ENCODE results near the gene GBP6.
"Not testable (repeated sequence)": the region's sequence is repeated elsewhere in the genome, so short reads cannot be mapped to it uniquely, and the experiment has no call there.

The GBP6 gene

DNA sequence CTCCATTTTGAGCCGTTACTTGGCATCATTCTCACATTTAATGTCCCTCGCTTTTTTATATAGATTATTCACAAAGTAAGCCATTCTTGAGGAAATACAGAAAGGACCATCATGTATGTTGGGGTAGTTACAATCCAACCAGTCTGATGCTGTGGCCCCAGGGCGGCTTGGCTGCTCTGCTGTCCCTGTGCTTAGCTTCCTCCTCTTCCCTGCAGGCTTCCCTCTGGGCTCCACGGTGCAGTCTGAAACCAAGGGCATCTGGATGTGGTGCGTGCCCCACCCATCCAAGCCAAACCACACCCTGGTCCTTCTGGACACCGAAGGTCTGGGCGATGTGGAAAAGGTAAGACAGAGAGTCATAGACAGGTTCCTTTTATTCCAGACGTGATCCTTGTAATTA is 5.5 kb downstream of the GBP6 start:
- Histone ChIP-seq H3K4me3 (ENCODE audit: low read length) (no peak overlapping the region), H2AFZ (ENCODE audit: low read depth, low read length) (no peak overlapping the region), H4K20me1 (ENCODE audit: insufficient read depth, low read length) (no peaks in the 10 kb centered on the region), H3K9ac (ENCODE audit: low read length) (no peak overlapping the region), H3K4me1 (ENCODE audit: low read length) (no peaks in the 10 kb centered on the region), H3K27ac (ENCODE audit: low read length) (no peak overlapping the region), H3K36me3 (replicated peaks; ENCODE audit: low read depth, low read length) (no peaks in the 10 kb centered on the region), H3K4me2 (ENCODE audit: low read length) (no peak overlapping the region), H3K9me3 (ENCODE audit: insufficient read depth, low read length) (no peaks in the 10 kb centered on the region), H3K79me2 (ENCODE audit: low read length) (no peaks in the 10 kb centered on the region), H3K27me3 (ENCODE audit: low read depth, low read length) (no peaks in the 10 kb centered on the region)
- TF ChIP-seq, protein P1, sequence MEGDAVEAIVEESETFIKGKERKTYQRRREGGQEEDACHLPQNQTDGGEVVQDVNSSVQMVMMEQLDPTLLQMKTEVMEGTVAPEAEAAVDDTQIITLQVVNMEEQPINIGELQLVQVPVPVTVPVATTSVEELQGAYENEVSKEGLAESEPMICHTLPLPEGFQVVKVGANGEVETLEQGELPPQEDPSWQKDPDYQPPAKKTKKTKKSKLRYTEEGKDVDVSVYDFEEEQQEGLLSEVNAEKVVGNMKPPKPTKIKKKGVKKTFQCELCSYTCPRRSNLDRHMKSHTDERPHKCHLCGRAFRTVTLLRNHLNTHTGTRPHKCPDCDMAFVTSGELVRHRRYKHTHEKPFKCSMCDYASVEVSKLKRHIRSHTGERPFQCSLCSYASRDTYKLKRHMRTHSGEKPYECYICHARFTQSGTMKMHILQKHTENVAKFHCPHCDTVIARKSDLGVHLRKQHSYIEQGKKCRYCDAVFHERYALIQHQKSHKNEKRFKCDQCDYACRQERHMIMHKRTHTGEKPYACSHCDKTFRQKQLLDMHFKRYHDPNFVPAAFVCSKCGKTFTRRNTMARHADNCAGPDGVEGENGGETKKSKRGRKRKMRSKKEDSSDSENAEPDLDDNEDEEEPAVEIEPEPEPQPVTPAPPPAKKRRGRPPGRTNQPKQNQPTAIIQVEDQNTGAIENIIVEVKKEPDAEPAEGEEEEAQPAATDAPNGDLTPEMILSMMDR (IDR thresholded peaks at IDR 0.05; ENCODE audit: low read depth, low read length): no peak
- TF ChIP-seq EZH2phosphoT487 (IDR thresholded peaks at IDR 0.05; ENCODE audit: low read depth): no peak

DNA sequence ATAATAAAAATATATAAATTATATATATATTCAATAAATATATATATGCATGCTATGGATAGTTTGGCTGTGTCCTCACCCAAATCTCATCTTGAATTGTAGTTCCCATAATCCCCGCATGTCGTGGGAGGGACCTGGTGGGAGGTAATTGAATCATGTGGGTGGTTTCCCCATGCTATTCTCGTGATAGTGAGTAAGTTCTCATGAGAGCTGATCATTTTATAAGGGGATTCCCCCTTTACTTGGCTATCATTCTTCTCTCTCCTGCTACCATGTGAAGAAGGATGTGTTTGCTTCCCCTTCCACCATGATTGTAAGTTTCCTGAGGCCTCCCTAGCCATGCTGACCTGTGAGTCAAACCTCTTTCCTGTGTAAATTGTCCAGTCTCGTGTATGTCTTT is 10.0 kb downstream of the GBP6 start:
- not testable (repeated sequence) for H3K27me3 ChIP-seq (ENCODE audit: low read depth, low read length); H3K4me3 ChIP-seq (ENCODE audit: low read length); H2AFZ ChIP-seq (ENCODE audit: low read depth, low read length); H3K9me3 ChIP-seq (ENCODE audit: insufficient read depth, low read length); H3K9ac ChIP-seq (ENCODE audit: low read length); H3K4me2 ChIP-seq (ENCODE audit: low read length); H3K27ac ChIP-seq (ENCODE audit: low read length); H4K20me1 ChIP-seq (ENCODE audit: insufficient read depth, low read length); H3K36me3 ChIP-seq (replicated peaks; ENCODE audit: low read depth, low read length); H3K79me2 ChIP-seq (ENCODE audit: low read length); H3K4me1 ChIP-seq (ENCODE audit: low read length)

DNA sequence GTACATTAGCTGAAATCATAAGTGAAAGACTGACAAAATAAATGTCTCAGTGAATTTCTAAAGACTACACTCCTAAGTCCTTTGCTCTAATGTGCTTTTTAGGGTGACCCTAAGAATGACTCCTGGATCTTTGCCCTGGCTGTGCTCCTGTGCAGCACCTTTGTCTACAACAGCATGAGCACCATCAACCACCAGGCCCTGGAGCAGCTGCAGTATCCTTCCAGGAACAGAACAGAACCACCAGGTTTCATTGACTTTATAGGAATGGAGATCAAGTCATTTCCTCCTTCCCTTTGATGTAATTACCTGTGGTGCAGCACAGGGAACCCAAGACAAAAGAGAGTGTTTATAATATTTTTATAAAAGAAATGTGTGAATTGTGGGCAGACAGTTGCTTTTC is 14.1 kb downstream of the GBP6 start:
- no peak for TF ChIP-seq EZH2phosphoT487 (IDR thresholded peaks at IDR 0.05; ENCODE audit: low read depth)
- TF ChIP-seq, protein P1 (IDR thresholded peaks at IDR 0.05; ENCODE audit: low read depth, low read length): no peak
- Histone ChIP-seq H3K4me1 (ENCODE audit: low read length) (no peaks in the 10 kb centered on the region), H4K20me1 (ENCODE audit: insufficient read depth, low read length) (no peaks in the 10 kb centered on the region), H3K79me2 (ENCODE audit: low read length) (no peaks in the 10 kb centered on the region), H3K9me3 (ENCODE audit: insufficient read depth, low read length) (no peaks in the 10 kb centered on the region), H3K9ac (ENCODE audit: low read length) (no peak overlapping the region), H3K27me3 (ENCODE audit: low read depth, low read length) (no peaks in the 10 kb centered on the region), H3K27ac (ENCODE audit: low read length) (no peak overlapping the region), H3K4me3 (ENCODE audit: low read length) (no peak overlapping the region), H2AFZ (ENCODE audit: low read depth, low read length) (no peak overlapping the region), H3K4me2 (ENCODE audit: low read length) (no peak overlapping the region), H3K36me3 (replicated peaks; ENCODE audit: low read depth, low read length) (no peaks in the 10 kb centered on the region)

DNA sequence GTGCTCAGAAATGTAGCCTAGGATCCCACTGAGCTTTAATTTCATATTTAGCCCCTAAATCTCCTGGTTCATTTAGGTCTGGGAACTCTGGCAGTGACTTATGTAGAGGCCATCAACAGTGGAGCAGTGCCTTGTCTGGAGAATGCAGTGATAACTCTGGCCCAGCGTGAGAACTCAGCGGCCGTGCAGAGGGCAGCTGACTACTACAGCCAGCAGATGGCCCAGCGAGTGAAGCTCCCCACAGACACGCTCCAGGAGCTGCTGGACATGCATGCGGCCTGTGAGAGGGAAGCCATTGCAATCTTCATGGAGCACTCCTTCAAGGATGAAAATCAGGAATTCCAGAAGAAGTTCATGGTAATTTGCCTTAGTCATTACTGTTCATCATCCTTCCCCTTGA is 17.8 kb downstream of the GBP6 start:
- H3K4me1 ChIP-seq (ENCODE audit: low read length): no peaks in the 10 kb centered on the region
- no peak overlapping the region for H2AFZ ChIP-seq (ENCODE audit: low read depth, low read length)
- TF ChIP-seq EZH2phosphoT487 (IDR thresholded peaks at IDR 0.05; ENCODE audit: low read depth): no peak
- TF ChIP-seq, protein P1 (IDR thresholded peaks at IDR 0.05; ENCODE audit: low read depth, low read length): no peak
- no peaks in the 10 kb centered on the region for H3K27me3 ChIP-seq (ENCODE audit: low read depth, low read length)
- H3K4me3 ChIP-seq (ENCODE audit: low read length): no peak overlapping the region
- H3K4me2 ChIP-seq (ENCODE audit: low read length): no peak overlapping the region
- no peaks in the 10 kb centered on the region for H3K9me3 ChIP-seq (ENCODE audit: insufficient read depth, low read length)
- no peaks in the 10 kb centered on the region for H4K20me1 ChIP-seq (ENCODE audit: insufficient read depth, low read length)
- no peaks in the 10 kb centered on the region for H3K36me3 ChIP-seq (replicated peaks; ENCODE audit: low read depth, low read length)
- H3K27ac ChIP-seq (ENCODE audit: low read length): no peak overlapping the region
- no peaks in the 10 kb centered on the region for H3K79me2 ChIP-seq (ENCODE audit: low read length)
- no peak overlapping the region for H3K9ac ChIP-seq (ENCODE audit: low read length)

DNA sequence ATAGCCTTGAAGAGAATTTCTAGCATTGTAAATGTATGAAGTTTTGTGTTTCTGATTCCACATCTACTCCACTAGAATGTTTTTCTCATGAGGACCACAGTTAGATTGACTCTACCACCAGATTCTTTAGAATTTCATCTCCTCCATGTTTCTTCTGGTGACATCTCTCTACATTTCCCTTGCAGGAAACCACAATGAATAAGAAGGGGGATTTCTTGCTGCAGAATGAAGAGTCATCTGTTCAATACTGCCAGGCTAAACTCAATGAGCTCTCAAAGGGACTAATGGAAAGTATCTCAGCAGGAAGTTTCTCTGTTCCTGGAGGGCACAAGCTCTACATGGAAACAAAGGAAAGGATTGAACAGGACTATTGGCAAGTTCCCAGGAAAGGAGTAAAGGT is 18.6 kb downstream of the GBP6 start:
- TF ChIP-seq EZH2phosphoT487 (IDR thresholded peaks at IDR 0.05; ENCODE audit: low read depth): no peak
- TF ChIP-seq, protein P1 (IDR thresholded peaks at IDR 0.05; ENCODE audit: low read depth, low read length): no peak
- Histone ChIP-seq H3K4me3 (ENCODE audit: low read length) (no peak overlapping the region), H3K9ac (ENCODE audit: low read length) (no peak overlapping the region), H3K9me3 (ENCODE audit: insufficient read depth, low read length) (no peaks in the 10 kb centered on the region), H3K4me1 (ENCODE audit: low read length) (no peaks in the 10 kb centered on the region), H3K36me3 (replicated peaks; ENCODE audit: low read depth, low read length) (no peaks in the 10 kb centered on the region), H3K27ac (ENCODE audit: low read length) (no peak overlapping the region), H3K4me2 (ENCODE audit: low read length) (no peak overlapping the region), H3K27me3 (ENCODE audit: low read depth, low read length) (no peaks in the 10 kb centered on the region), H4K20me1 (ENCODE audit: insufficient read depth, low read length) (no peaks in the 10 kb centered on the region), H2AFZ (ENCODE audit: low read depth, low read length) (no peak overlapping the region), H3K79me2 (ENCODE audit: low read length) (no peaks in the 10 kb centered on the region)

Measured in OCI-LY3 (cell line).